Muscle of leg (tissue), 11 donors: Measurements from ENCODE around the gene TNS1. TPM values are rescaled to one million over a fixed set of nuclear protein-coding genes. Genes with fewer than 3 reads are reported as not detected.
"Not testable (repeated sequence)": the region's sequence is repeated elsewhere in the genome, so short reads cannot be mapped to it uniquely, and the experiment has no call there.

Experiments
- DNase-seq: peaks from one replicate; pipeline ENCODE4 v3.0.0; 2013
- H3K27ac ChIP-seq: one replicate; pipeline ENCODE4 v1.5.1; 2013; ENCODE audit warnings: mild to moderate bottlenecking, low read length, control low read depth
- H3K27me3 ChIP-seq: one replicate; pipeline ENCODE4 v1.6.1; 2013; ENCODE audit warnings: low read length; ENCODE audit not compliant: control insufficient read depth, insufficient read depth
- H3K36me3 ChIP-seq: one replicate; pipeline ENCODE4 v1.6.1; 2013; ENCODE audit warnings: low read length; ENCODE audit not compliant: control insufficient read depth, insufficient read depth
- H3K4me1 ChIP-seq: one replicate; pipeline ENCODE4 v1.6.1; 2013; ENCODE audit warnings: low read length; ENCODE audit not compliant: control insufficient read depth, insufficient read depth
- H3K4me3 ChIP-seq: one replicate; pipeline ENCODE4 v1.5.1; 2013; ENCODE audit warnings: low read length, control low read depth
- H3K9me3 ChIP-seq: replicated peaks from 2 replicates; pipeline ENCODE4 v1.6.1; 2013; ENCODE audit warnings: low read depth, low read length; ENCODE audit not compliant: control insufficient read depth
- WGBS: methylation state at CpG from one replicate; pipeline ENCODE4 v1.1.5; 2013; ENCODE audit warnings: missing lambda C conversion rate; ENCODE audit not compliant: insufficient coverage; 5-methylcytosine and 5-hydroxymethylcytosine counted together
- polyA plus RNA-seq, 8 donors: library from polyadenylated mRNA; unstranded; fragments of 120-200 nt; gene quantifications; one replicate each; pipeline versions ENCODE4 v1.2.1 to v1.2.3, GENCODE V29; 2013; ENCODE audit warnings: inconsistent platforms in 1 of 8, low replicate concordance in 1 of 8; ENCODE audit not compliant: insufficient read length in 8 of 8, insufficient read depth in 1 of 8
- total RNA-seq: library from RNA; stranded (reverse); fragments of 120-200 nt; gene quantifications from one replicate; pipeline ENCODE4 v1.2.4, GENCODE V29; 2013

The TNS1 gene
- total and polyA plus RNA-seq, 9 donors, result 68.1 to 129 (median 114) TPM

GRCh38 chr2:217820091-217820819 lies 182.5 kb downstream of the TNS1 start:
- 79% methylated on average over 5 of the region's 7 CpGs for WGBS
- peak; percentile 60 for DNase-seq
- Histone ChIP-seq H3K27ac (peak overlapping the region; percentile 76), H3K36me3 (peaks cover 93% of the 10 kb centered on the region), H3K4me1 (peaks cover 65% of the 10 kb centered on the region), H3K27me3 (no peaks in the 10 kb centered on the region), H3K4me3 (no peak overlapping the region), H3K9me3 (no peaks in the 10 kb centered on the region)

GRCh38 chr2:217818293-217818850 lies 184.4 kb downstream of the TNS1 start:
- WGBS, result 87% methylated on average over 17 of the region's 19 CpGs
- Histone ChIP-seq H3K36me3 (peaks cover 97% of the 10 kb centered on the region), H3K27ac (peak overlapping the region; percentile 25), H3K27me3 (no peaks in the 10 kb centered on the region), H3K4me1 (peaks cover 71% of the 10 kb centered on the region), H3K9me3 (no peaks in the 10 kb centered on the region), H3K4me3 (no peak overlapping the region)
- no peak for DNase-seq

- H3K27ac ChIP-seq, result peak overlapping the region; percentile 65
- H3K27me3 ChIP-seq, result no peaks in the 10 kb centered on the region
- H3K4me3 ChIP-seq, result no peak overlapping the region
- 84% methylated on average over 21 of the region's 26 CpGs for WGBS
- DNase-seq, result no peak
- peaks cover 67% of the 10 kb centered on the region for H3K4me1 ChIP-seq
- peaks cover 97% of the 10 kb centered on the region for H3K36me3 ChIP-seq
- H3K9me3 ChIP-seq, result no peaks in the 10 kb centered on the region
Measured at GRCh38 chr2:217817466-217818292, 185.1 kb downstream of the TNS1 start.

GRCh38 chr2:217816396-217816869 lies 186.4 kb downstream of the TNS1 start:
- 10% methylated on average over 8 of the region's 11 CpGs for WGBS
- Histone ChIP-seq H3K4me1 (peaks cover 56% of the 10 kb centered on the region), H3K4me3 (no peak overlapping the region), H3K9me3 (no peaks in the 10 kb centered on the region), H3K27me3 (no peaks in the 10 kb centered on the region), H3K36me3 (peaks cover 97% of the 10 kb centered on the region), H3K27ac (peak overlapping the region; percentile 65)
- DNase-seq, result peak; percentile 96

- no peak for DNase-seq
- Histone ChIP-seq H3K36me3 (peaks cover 94% of the 10 kb centered on the region), H3K27ac (no peak overlapping the region), H3K4me3 (no peak overlapping the region), H3K9me3 (no peaks in the 10 kb centered on the region), H3K27me3 (no peaks in the 10 kb centered on the region), H3K4me1 (peaks cover 42% of the 10 kb centered on the region)
- 100% methylated on average over 1 of the region's 6 CpGs for WGBS
Measured at GRCh38 chr2:217813828-217814227, 189.0 kb downstream of the TNS1 start.

- Histone ChIP-seq H3K9me3 (no peaks in the 10 kb centered on the region), H3K27me3 (no peaks in the 10 kb centered on the region), H3K4me3 (no peak overlapping the region), H3K27ac (no peak overlapping the region), H3K4me1 (peaks cover 34% of the 10 kb centered on the region), H3K36me3 (peaks cover 94% of the 10 kb centered on the region)
- 54% methylated on average over 6 of the region's 6 CpGs for WGBS
- no peak for DNase-seq
Measured at GRCh38 chr2:217812170-217812569, 190.6 kb downstream of the TNS1 start.

- H3K4me3 ChIP-seq, result no peak overlapping the region
- H3K27ac ChIP-seq, result no peak overlapping the region
- H3K36me3 ChIP-seq, result peaks cover 90% of the 10 kb centered on the region
- H3K4me1 ChIP-seq, result peaks cover 29% of the 10 kb centered on the region
- no peaks in the 10 kb centered on the region for H3K27me3 ChIP-seq
- 42% methylated on average over 4 of the region's 7 CpGs for WGBS
- H3K9me3 ChIP-seq, result no peaks in the 10 kb centered on the region
- DNase-seq, result peak; percentile 60
Measured at GRCh38 chr2:217810260-217810659, 192.5 kb downstream of the TNS1 start.

GRCh38 chr2:217809736-217810135 lies 193.1 kb downstream of the TNS1 start:
- DNase-seq, result no peak
- WGBS, result 66% methylated on average over 7 of the region's 7 CpGs
- no peaks in the 10 kb centered on the region for H3K9me3 ChIP-seq
- no peaks in the 10 kb centered on the region for H3K27me3 ChIP-seq
- no peak overlapping the region for H3K4me3 ChIP-seq
- peaks cover 90% of the 10 kb centered on the region for H3K36me3 ChIP-seq
- no peak overlapping the region for H3K27ac ChIP-seq
- H3K4me1 ChIP-seq, result peaks cover 29% of the 10 kb centered on the region

GRCh38 chr2:217808967-217809366 lies 193.8 kb downstream of the TNS1 start:
- WGBS, result 85% methylated on average over 3 of the region's 3 CpGs
- not testable (repeated sequence) for H3K27me3 ChIP-seq, H3K4me3 ChIP-seq, DNase-seq, H3K27ac ChIP-seq, H3K9me3 ChIP-seq
- Histone ChIP-seq H3K4me1 (peaks cover 30% of the 10 kb centered on the region), H3K36me3 (peaks cover 89% of the 10 kb centered on the region)

- no peak for DNase-seq
- WGBS, result no CpG with 5 or more reads among the region's 3 CpGs
- Histone ChIP-seq H3K9me3 (no peaks in the 10 kb centered on the region), H3K36me3 (peaks cover 89% of the 10 kb centered on the region), H3K4me1 (peaks cover 35% of the 10 kb centered on the region), H3K27ac (no peak overlapping the region), H3K27me3 (no peaks in the 10 kb centered on the region), H3K4me3 (no peak overlapping the region)
Measured at GRCh38 chr2:217808326-217808725, 194.5 kb downstream of the TNS1 start.
